Measurements from ENCODE around the gene COL4A2. TPM values are rescaled to one million over a fixed set of nuclear protein-coding genes. Genes with fewer than 3 reads are reported as not detected.

Gene COL4A2
- polyA plus RNA-seq, 1 experiment = 208 TPM

GRCh38 chr13:110511509-110512181, 204.6 kb downstream of the COL4A2 start:
- ChIA-PET POLR2A (interaction anchor here (0.9 kb wide), 1 partner anchor 50 kb away, joined by 6 read pairs; the partner anchor contains the start of gene RAB20), CTCF (no interaction called here)

GRCh38 chr13:110512198-110512740, 205.2 kb downstream of the COL4A2 start:
- no peaks in the 10 kb centered on the region for H3K27me3 ChIP-seq (ENCODE audit: control insufficient read depth, insufficient read depth, low read length)
- H3K4me3 ChIP-seq (ENCODE audit: low read depth, low read length) = no peak overlapping the region
- ChIA-PET CTCF (no interaction called here), POLR2A (no interaction called here)
- H3K9me3 ChIP-seq (ENCODE audit: control insufficient read depth, insufficient read depth, low read length) = no peaks in the 10 kb centered on the region; the same call in 1 of the 2 replicates
- no peak for TF ChIP-seq CTCF (IDR thresholded peaks at IDR 0.05; ENCODE audit: low read depth, low read length)
- no peak for DNase-seq (ENCODE audit: low read depth, low spot score)
- H3K27ac ChIP-seq (ENCODE audit: low read depth, low read length) = no peak overlapping the region

More at GRCh38 chr13:110511509-110512181, 204.6 kb downstream of the COL4A2 start:
- Histone ChIP-seq H3K27me3 (ENCODE audit: control insufficient read depth, insufficient read depth, low read length) (no peaks in the 10 kb centered on the region), H3K27ac (ENCODE audit: low read depth, low read length) (no peak overlapping the region), H3K4me3 (ENCODE audit: low read depth, low read length) (no peak overlapping the region), H3K9me3 (ENCODE audit: control insufficient read depth, insufficient read depth, low read length) (no peaks in the 10 kb centered on the region; the same call in 1 of the 2 replicates)
- TF ChIP-seq CTCF (IDR thresholded peaks at IDR 0.05; ENCODE audit: low read depth, low read length) = no peak
- DNase-seq (ENCODE audit: low read depth, low spot score) = no peak

GRCh38 chr13:110516500-110516899, 209.4 kb downstream of the COL4A2 start:
- H3K27ac ChIP-seq (ENCODE audit: low read depth, low read length) = no peak overlapping the region
- DNase-seq (ENCODE audit: low read depth, low spot score) = no peak
- no peak overlapping the region for H3K4me3 ChIP-seq (ENCODE audit: low read depth, low read length)
- no peak for TF ChIP-seq CTCF (IDR thresholded peaks at IDR 0.05; ENCODE audit: low read depth, low read length)
- H3K27me3 ChIP-seq (ENCODE audit: control insufficient read depth, insufficient read depth, low read length) = no peaks in the 10 kb centered on the region
- H3K9me3 ChIP-seq (ENCODE audit: control insufficient read depth, insufficient read depth, low read length) = no peaks in the 10 kb centered on the region; the same call in 1 of the 2 replicates
- POLR2A ChIA-PET = no interaction called here
- CTCF ChIA-PET = no interaction called here

GRCh38 chr13:110517505-110518225, 210.6 kb downstream of the COL4A2 start:
- POLR2A ChIA-PET = no interaction called here
- CTCF ChIA-PET = interaction anchor here (1.5 kb wide), 1 partner anchor 101 kb away, joined by 5 read pairs; no protein-coding TSS in a partner anchor
- no peak for TF ChIP-seq CTCF (IDR thresholded peaks at IDR 0.05; ENCODE audit: low read depth, low read length)
- Histone ChIP-seq H3K27me3 (ENCODE audit: control insufficient read depth, insufficient read depth, low read length) (no peaks in the 10 kb centered on the region), H3K27ac (ENCODE audit: low read depth, low read length) (no peak overlapping the region), H3K9me3 (ENCODE audit: control insufficient read depth, insufficient read depth, low read length) (no peaks in the 10 kb centered on the region), H3K4me3 (ENCODE audit: low read depth, low read length) (no peak overlapping the region)
- DNase-seq (ENCODE audit: low read depth, low spot score) = no peak

GRCh38 chr13:110518226-110518525, 211.1 kb downstream of the COL4A2 start:
- Histone ChIP-seq H3K27me3 (ENCODE audit: control insufficient read depth, insufficient read depth, low read length) (no peaks in the 10 kb centered on the region), H3K27ac (ENCODE audit: low read depth, low read length) (no peak overlapping the region), H3K4me3 (ENCODE audit: low read depth, low read length) (no peak overlapping the region), H3K9me3 (ENCODE audit: control insufficient read depth, insufficient read depth, low read length) (no peaks in the 10 kb centered on the region)
- no peak for TF ChIP-seq CTCF (IDR thresholded peaks at IDR 0.05; ENCODE audit: low read depth, low read length)
- ChIA-PET POLR2A (no interaction called here), CTCF (interaction anchor here (1.5 kb wide), 1 partner anchor 100 kb away, joined by 5 read pairs; no protein-coding TSS in a partner anchor)
- DNase-seq (ENCODE audit: low read depth, low spot score) = no peak
